ENCODE measurements around the gene ITGA5.
A peak's percentile ranks its signal among the peaks of the same experiment; 100 is the strongest.

The ITGA5 gene

GRCh38 chr12:54442099-54442498, 23.0 kb upstream of the ITGA5 start:
- H3K4me3 ChIP-seq (ENCODE audit: low read depth, low read length) = no peak overlapping the region
- no peak for TF ChIP-seq CTCF (IDR thresholded peaks at IDR 0.05; ENCODE audit: insufficient read depth, low read depth, low read length, missing control alignments)
- no peak for DNase-seq (ENCODE audit: low read depth)

GRCh38 chr12:54439521-54440255, 20.6 kb upstream of the ITGA5 start:
- no peak overlapping the region for H3K4me3 ChIP-seq (ENCODE audit: low read depth, low read length)
- DNase-seq (ENCODE audit: low read depth) = peak; percentile 49
- TF ChIP-seq CTCF (IDR thresholded peaks at IDR 0.05; ENCODE audit: insufficient read depth, low read depth, low read length, missing control alignments) = peak; percentile 73

GRCh38 chr12:54439096-54439495, 20.0 kb upstream of the ITGA5 start:
- no peak overlapping the region for H3K4me3 ChIP-seq (ENCODE audit: low read depth, low read length)
- no peak for DNase-seq (ENCODE audit: low read depth)
- no peak for TF ChIP-seq CTCF (IDR thresholded peaks at IDR 0.05; ENCODE audit: insufficient read depth, low read depth, low read length, missing control alignments)

- no peak for DNase-seq (ENCODE audit: low read depth)
- no peak for TF ChIP-seq CTCF (IDR thresholded peaks at IDR 0.05; ENCODE audit: insufficient read depth, low read depth, low read length, missing control alignments)
- no peak overlapping the region for H3K4me3 ChIP-seq (ENCODE audit: low read depth, low read length)
These were observed 19.5 kb upstream of the ITGA5 start for GRCh38 chr12:54438517-54438916.

- DNase-seq (ENCODE audit: low read depth) = peak; percentile 28
- no peak for TF ChIP-seq CTCF (IDR thresholded peaks at IDR 0.05; ENCODE audit: insufficient read depth, low read depth, low read length, missing control alignments)
- H3K4me3 ChIP-seq (ENCODE audit: low read depth, low read length) = no peak overlapping the region
These were observed 18.6 kb upstream of the ITGA5 start for GRCh38 chr12:54437697-54438096.

GRCh38 chr12:54437243-54437642, 18.2 kb upstream of the ITGA5 start:
- DNase-seq (ENCODE audit: low read depth) = peak; percentile 50
- H3K4me3 ChIP-seq (ENCODE audit: low read depth, low read length) = no peak overlapping the region
- TF ChIP-seq CTCF (IDR thresholded peaks at IDR 0.05; ENCODE audit: insufficient read depth, low read depth, low read length, missing control alignments) = no peak

GRCh38 chr12:54432815-54433164, 13.7 kb upstream of the ITGA5 start:
- H3K4me3 ChIP-seq (ENCODE audit: low read depth, low read length) = no peak overlapping the region
- no peak for TF ChIP-seq CTCF (IDR thresholded peaks at IDR 0.05; ENCODE audit: insufficient read depth, low read depth, low read length, missing control alignments)

More at GRCh38 chr12:54432815-54433164, 13.7 kb upstream of the ITGA5 start:
- DNase-seq (ENCODE audit: low read depth) = no peak
